ENCODE data around the gene POLR1F.

GRCh38 chr7:19648791-19649190, 60.0 kb downstream of the POLR1F start:
- no peak for TF ChIP-seq CTCF (conservative IDR thresholded peaks at IDR 0.05; ENCODE audit: low read length)
- TF ChIP-seq EZH2phosphoT487 (IDR thresholded peaks at IDR 0.05; ENCODE audit: borderline replicate concordance) = no peak

Measured in Loucy (cell line).